Astrocyte of the cerebellum (primary cell): Measurements from ENCODE around the gene CSF2RB.

Experiments used
- DNase-seq: peaks from one replicate; pipeline ENCODE4 v3.0.0-alpha.2; 2011; ENCODE audit warnings: low read depth
- H3K4me3 ChIP-seq: 2 replicates; pipeline ENCODE4 v1.5.1; 2011; ENCODE audit warnings: mild to moderate bottlenecking, low read depth, low read length, moderate library complexity
- in situ Hi-C: cut with HindIII; loops from 2 replicates; pipeline ENCODE4 v1.10.0; 2017; ENCODE audit warnings: low sequenced_read_pairs
- TF ChIP-seq, protein P1 (sequence below): IDR thresholded peaks from 2 replicates; pipeline ENCODE4 v1.5.1; 2012; ENCODE audit warnings: low read length, low read depth, moderate library complexity, mild to moderate bottlenecking; ENCODE audit errors: missing control alignments

CSF2RB gene

DNA sequence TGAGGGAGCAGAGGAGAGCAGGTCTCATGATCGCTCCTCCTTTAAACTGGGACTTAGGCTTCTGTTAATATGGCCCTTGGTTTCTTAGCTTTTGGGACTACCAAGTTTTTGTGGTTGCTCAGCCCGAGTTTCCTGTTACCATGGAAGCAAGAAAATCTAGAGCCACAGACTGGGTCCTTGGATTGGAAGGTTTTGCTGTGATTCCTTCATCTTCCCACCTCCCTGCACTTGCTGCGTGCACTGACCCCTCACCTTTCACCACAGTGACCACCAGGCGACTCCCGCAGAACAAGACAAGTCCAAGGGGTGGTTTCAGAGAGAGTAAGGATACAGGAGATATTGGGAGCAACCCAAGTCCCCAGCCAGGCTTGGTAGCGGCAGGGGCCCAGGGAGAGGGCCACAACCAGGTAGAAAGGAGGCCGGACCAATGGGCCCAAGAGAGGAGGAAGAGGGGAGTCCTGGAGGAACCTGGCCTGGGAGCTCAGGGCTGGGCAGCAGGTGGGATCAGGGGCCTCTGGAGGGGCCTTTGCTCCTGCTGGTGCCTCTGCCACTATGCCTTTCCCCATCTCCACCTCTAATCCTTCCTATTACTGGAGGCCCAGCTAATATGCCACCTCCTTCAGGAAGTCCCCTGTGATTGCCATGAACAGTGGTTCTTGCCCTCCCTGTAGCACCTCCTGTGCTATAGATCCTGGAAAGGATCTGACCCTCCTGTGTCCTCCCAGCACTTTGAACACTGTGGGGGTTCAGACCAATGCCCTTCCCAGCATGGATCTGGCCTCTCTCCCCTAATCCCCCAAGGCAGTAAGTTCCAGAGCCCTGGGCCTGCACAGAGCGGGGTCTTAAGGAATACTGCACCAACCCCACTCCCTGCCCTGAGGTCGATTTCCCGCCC is 21.2 kb downstream of the CSF2RB start:
- TF ChIP-seq, protein P1, sequence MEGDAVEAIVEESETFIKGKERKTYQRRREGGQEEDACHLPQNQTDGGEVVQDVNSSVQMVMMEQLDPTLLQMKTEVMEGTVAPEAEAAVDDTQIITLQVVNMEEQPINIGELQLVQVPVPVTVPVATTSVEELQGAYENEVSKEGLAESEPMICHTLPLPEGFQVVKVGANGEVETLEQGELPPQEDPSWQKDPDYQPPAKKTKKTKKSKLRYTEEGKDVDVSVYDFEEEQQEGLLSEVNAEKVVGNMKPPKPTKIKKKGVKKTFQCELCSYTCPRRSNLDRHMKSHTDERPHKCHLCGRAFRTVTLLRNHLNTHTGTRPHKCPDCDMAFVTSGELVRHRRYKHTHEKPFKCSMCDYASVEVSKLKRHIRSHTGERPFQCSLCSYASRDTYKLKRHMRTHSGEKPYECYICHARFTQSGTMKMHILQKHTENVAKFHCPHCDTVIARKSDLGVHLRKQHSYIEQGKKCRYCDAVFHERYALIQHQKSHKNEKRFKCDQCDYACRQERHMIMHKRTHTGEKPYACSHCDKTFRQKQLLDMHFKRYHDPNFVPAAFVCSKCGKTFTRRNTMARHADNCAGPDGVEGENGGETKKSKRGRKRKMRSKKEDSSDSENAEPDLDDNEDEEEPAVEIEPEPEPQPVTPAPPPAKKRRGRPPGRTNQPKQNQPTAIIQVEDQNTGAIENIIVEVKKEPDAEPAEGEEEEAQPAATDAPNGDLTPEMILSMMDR = no peak
- no peak overlapping the region for H3K4me3 ChIP-seq
- in situ Hi-C loops = no loop called here
- DNase-seq = no peak

DNA sequence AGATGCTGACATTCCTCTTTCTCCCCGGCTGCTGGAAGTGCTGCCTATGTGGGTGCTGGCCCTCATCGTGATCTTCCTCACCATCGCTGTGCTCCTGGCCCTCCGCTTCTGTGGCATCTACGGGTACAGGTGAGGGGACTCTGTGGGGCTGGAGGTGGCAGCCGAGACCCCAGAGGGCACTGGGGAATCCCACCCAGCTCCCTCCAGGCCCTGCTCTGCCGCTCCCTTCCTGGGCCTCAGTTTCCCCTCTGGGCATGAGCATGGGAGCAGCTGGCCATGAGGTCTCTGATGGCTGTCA is 21.8 kb downstream of the CSF2RB start:
- TF ChIP-seq, protein P1 = no peak
- no peak for DNase-seq
- no peak overlapping the region for H3K4me3 ChIP-seq
- in situ Hi-C loops = no loop called here

DNA sequence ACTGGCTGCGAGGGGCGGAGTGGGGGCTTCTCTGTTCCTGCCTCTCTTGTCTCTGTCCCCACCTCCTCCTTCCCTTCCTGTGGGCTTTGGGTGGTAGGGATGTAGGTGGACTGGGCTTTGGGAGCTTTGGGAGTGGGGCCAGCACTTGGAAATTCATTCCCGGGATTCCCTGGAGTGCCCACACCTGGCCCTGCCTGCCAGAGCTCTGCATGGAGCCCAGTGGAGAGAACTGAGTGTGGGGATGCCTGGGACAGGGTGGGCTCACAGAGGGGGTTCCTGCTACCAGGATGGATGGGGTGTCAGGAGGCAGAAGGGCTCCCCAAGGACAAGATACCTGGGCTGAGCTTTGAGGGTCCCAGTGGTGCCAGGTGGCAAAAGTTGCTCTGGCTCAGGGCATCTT is 22.3 kb downstream of the CSF2RB start:
- in situ Hi-C loops = no loop called here
- TF ChIP-seq, protein P1 = no peak
- no peak overlapping the region for H3K4me3 ChIP-seq
- no peak for DNase-seq

DNA sequence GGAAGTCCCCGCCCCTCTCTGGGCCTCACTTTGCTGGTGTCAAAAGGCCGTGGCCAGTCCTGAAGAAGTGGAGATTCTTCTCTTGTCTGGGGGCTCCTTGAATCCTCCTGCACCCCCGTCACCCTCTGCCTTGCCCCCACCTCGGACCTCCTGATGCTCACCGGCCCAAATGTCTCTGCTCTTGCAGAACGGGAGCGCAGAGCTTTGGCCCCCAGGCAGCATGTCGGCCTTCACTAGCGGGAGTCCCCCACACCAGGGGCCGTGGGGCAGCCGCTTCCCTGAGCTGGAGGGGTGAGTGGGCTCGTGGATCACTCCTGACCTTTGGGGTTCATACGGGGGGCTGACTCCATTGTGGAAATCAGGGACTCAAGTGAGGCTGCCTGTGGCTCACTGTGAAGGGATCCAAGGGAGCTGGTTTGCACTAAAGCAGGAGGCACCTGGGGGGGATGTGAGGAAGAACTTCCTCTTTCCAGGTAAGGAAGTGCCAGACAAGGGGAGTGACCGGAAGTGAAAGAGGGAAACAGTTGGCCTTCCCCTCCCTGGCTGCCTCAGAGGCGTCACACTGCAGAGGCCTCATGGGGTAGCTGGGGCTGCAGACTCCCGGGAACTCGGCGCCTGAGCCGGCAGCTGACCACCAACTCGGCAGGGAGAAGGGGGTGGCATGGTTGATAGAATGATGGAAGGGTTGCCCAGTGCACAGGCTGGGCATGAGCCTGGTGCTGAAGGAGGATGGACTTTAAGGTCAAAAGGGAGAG is 23.1 kb downstream of the CSF2RB start:
- TF ChIP-seq, protein P1 = no peak
- in situ Hi-C loops = no loop called here
- H3K4me3 ChIP-seq = no peak overlapping the region
- DNase-seq = no peak

DNA sequence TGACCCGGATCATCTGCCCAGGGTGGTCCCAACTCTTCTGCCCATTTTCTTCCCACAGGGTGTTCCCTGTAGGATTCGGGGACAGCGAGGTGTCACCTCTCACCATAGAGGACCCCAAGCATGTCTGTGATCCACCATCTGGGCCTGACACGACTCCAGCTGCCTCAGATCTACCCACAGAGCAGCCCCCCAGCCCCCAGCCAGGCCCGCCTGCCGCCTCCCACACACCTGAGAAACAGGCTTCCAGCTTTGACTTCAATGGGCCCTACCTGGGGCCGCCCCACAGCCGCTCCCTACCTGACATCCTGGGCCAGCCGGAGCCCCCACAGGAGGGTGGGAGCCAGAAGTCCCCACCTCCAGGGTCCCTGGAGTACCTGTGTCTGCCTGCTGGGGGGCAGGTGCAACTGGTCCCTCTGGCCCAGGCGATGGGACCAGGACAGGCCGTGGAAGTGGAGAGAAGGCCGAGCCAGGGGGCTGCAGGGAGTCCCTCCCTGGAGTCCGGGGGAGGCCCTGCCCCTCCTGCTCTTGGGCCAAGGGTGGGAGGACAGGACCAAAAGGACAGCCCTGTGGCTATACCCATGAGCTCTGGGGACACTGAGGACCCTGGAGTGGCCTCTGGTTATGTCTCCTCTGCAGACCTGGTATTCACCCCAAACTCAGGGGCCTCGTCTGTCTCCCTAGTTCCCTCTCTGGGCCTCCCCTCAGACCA is 24.0 kb downstream of the CSF2RB start:
- H3K4me3 ChIP-seq = no peak overlapping the region
- in situ Hi-C loops = no loop called here
- no peak for DNase-seq
- TF ChIP-seq, protein P1 = no peak

DNA sequence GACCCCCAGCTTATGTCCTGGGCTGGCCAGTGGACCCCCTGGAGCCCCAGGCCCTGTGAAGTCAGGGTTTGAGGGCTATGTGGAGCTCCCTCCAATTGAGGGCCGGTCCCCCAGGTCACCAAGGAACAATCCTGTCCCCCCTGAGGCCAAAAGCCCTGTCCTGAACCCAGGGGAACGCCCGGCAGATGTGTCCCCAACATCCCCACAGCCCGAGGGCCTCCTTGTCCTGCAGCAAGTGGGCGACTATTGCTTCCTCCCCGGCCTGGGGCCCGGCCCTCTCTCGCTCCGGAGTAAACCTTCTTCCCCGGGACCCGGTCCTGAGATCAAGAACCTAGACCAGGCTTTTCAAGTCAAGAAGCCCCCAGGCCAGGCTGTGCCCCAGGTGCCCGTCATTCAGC is 24.6 kb downstream of the CSF2RB start:
- in situ Hi-C loops = no loop called here
- TF ChIP-seq, protein P1 = no peak
- no peak for DNase-seq

More for the DNA sequence above, 24.6 kb downstream of the CSF2RB start:
- no peak overlapping the region for H3K4me3 ChIP-seq
